Left lung (tissue), 10 donors: Measurements from ENCODE around the gene MRPL1. TPM values are rescaled to one million over a fixed set of nuclear protein-coding genes. Genes with fewer than 3 reads are reported as not detected.

ENCODE experiments used
- ATAC-seq: fragments of 200-7000 bp; cut with Tn5 transposase; one replicate; pipeline ENCODE4 v1.9.1; 2020; ENCODE audit warnings: moderate library complexity
- DNase-seq, 4 donors: peaks; one replicate each; pipeline ENCODE4 v3.0.0-alpha.2; 2013 to 2020
- H3K27ac ChIP-seq, 2 donors: fragments of 200-600 bp; sonication (generic) in 1 of 2; one replicate each; pipeline versions ENCODE4 v1.5.0 to v1.8.0; 2020 to 2021
- H3K27me3 ChIP-seq, 2 donors: fragments of 200-600 bp; sonication (generic) in 1 of 2; one replicate each; pipeline versions ENCODE4 v1.5.0 to v1.8.0; 2020 to 2021
- H3K36me3 ChIP-seq, 2 donors: fragments of 200-600 bp; sonication (generic) in 1 of 2; one replicate each; pipeline versions ENCODE4 v1.5.0 to v1.8.0; 2020 to 2021
- H3K4me1 ChIP-seq, 2 donors: fragments of 200-600 bp; one replicate each; pipeline ENCODE4 v1.8.0; 2021
- H3K4me3 ChIP-seq, 2 donors: fragments of 200-600 bp; sonication (generic) in 1 of 2; one replicate each; pipeline versions ENCODE4 v1.5.0 to v1.8.0; 2020 to 2021; ENCODE audit warnings: mild to moderate bottlenecking in 1 of 2
- H3K9me3 ChIP-seq, 2 donors: fragments of 200-600 bp; sonication (generic) in 1 of 2; one replicate each; pipeline versions ENCODE4 v1.5.0 to v1.8.0; 2020 to 2021
- intact Hi-C, 2 donors: fragments of 100-400 bp; cut with DNase I; formaldehyde crosslinking; loops; one replicate each; pipeline versions ENCODE4 v1.11.2 to v1.14.2; 2022
- polyA plus RNA-seq, 6 donors: library from polyadenylated mRNA; unstranded; fragments of 120-200 nt; gene quantifications; one replicate each; pipeline ENCODE4 v1.2.1, GENCODE V29; 2013; ENCODE audit not compliant: insufficient read length in 6 of 6
- total RNA-seq, 2 donors: library from RNA; stranded (reverse); fragmentation: NEBNext Ultra II Directional; extraction: Animal tissue kit (Norgen Biotek cat#: 25700); gene quantifications; one replicate each; pipeline ENCODE4 v1.2.1, GENCODE V29; 2021
- TF ChIP-seq, protein P1 (sequence below), 2 donors: fragments of 200-600 bp; sonication (generic) in 1 of 2; IDR thresholded peaks; one replicate each; pipeline versions ENCODE4 v1.5.0 to v1.8.0; 2021; ENCODE audit warnings: antibody characterized with exemption in 2 of 2
- donor health status: DM: no; HTN: yes; CAD: no.
- donor health status: DM: no; HTN: no; CAD: no.

MRPL1 gene
- total and polyA plus RNA-seq, 8 donors, result 19.2 to 55.6 (median 47.8) TPM

DNA sequence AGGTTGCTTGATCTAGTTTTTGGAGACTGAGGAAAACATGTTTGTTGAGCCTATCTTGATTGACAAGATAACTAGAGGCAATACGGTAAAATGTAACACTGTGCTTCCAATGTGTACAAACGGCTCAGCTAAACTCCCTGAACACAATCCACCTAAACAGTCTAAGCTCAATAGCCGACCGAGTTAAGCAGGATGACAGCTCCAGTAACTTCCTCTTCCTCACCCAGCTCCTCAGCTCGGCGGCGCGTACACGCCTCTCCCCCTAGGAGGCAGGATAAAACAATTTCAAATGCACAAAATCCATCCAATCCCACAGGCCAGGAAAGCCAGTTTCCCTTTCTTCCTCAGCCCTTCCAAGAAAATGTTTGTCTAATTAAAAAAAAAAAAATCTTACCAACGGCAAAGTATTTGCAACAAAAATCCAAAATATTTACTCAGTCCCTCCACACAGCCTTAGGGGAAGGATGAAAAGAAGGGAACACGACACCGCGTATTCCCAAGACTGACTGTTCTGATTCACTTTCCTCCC lies 44.5 kb upstream of the MRPL1 start:
- TF ChIP-seq, protein P1, sequence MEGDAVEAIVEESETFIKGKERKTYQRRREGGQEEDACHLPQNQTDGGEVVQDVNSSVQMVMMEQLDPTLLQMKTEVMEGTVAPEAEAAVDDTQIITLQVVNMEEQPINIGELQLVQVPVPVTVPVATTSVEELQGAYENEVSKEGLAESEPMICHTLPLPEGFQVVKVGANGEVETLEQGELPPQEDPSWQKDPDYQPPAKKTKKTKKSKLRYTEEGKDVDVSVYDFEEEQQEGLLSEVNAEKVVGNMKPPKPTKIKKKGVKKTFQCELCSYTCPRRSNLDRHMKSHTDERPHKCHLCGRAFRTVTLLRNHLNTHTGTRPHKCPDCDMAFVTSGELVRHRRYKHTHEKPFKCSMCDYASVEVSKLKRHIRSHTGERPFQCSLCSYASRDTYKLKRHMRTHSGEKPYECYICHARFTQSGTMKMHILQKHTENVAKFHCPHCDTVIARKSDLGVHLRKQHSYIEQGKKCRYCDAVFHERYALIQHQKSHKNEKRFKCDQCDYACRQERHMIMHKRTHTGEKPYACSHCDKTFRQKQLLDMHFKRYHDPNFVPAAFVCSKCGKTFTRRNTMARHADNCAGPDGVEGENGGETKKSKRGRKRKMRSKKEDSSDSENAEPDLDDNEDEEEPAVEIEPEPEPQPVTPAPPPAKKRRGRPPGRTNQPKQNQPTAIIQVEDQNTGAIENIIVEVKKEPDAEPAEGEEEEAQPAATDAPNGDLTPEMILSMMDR (IDR thresholded peaks at IDR 0.05), result peak; percentile 56 to 62
- H3K4me3 ChIP-seq, result peak overlapping the region; percentile 67 to 88
- H3K36me3 ChIP-seq, result no peaks in the 10 kb centered on the region
- no peaks in the 10 kb centered on the region for H3K9me3 ChIP-seq
- intact Hi-C loops, result no loop called here
- peak overlapping the region; percentile 98 to 99 for H3K27ac ChIP-seq
- ATAC-seq (peak; percentile 68), DNase-seq (peak; percentile 67 to 93 (median 84))
- H3K4me1 ChIP-seq, result peaks cover 12 to 53% of the 10 kb centered on the region in 2 donors
- no peaks in the 10 kb centered on the region for H3K27me3 ChIP-seq

DNA sequence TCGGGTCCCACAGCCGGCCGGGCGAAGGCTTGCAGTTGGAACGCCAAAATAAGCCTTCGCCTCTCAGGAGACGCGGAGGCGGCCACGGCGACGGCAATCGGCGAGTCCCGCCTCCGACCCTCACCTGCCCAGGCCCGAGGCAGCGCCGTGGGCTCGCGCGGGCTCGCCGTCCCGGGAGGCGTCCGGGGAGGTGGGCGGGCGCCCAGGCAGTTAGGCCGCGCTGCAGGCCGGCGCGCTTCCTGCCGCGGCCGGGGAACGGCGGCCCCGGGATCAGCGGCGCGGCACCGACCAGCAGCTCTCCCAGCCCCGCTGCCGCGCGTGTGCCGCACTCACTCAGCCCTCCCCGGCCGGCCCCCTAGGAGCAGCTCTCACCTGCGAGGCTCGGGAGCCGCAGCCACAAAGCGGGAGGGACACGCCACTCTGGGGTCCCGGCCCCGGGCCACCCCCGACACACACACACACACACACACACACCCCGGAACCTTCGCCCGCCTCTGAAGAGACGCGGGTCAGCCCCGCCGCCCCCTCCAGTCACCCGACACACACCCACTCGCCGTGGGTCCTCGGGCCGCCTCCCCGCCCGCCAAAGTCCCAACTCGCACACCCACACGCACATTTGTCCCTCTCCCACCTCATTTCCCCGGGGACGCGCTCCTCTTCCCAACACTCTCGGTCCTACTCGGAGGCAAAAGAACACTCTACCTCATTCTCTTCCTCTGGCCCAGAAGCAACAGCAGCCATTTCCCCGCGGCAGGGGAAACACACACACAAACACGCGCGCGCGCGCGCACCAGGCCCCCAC lies 43.8 kb upstream of the MRPL1 start, which contains the start of gene CNOT6L:
Gene CNOT6L, minus strand, starts transcription at position 767 of the 802 bp plus-strand sequence. Its CDS starts 60 bp downstream, at position 707.
- no peaks in the 10 kb centered on the region for H3K36me3 ChIP-seq
- no peaks in the 10 kb centered on the region for H3K27me3 ChIP-seq
- TF ChIP-seq, protein P1 (IDR thresholded peaks at IDR 0.05), result peak in 1 of 2 donors; percentile 7
- no peaks in the 10 kb centered on the region for H3K9me3 ChIP-seq
- ATAC-seq (peak; percentile 76), DNase-seq (peak; percentile 78 to 94 (median 84))
- H3K27ac ChIP-seq, result peak within 1 kb of the TSS; percentile 98 to 99
- peak within 1 kb of the TSS; percentile 67 to 88 for H3K4me3 ChIP-seq
- peaks cover 12 to 53% of the 10 kb centered on the region in 2 donors for H3K4me1 ChIP-seq
- intact Hi-C loops, result no loop called here

DNA sequence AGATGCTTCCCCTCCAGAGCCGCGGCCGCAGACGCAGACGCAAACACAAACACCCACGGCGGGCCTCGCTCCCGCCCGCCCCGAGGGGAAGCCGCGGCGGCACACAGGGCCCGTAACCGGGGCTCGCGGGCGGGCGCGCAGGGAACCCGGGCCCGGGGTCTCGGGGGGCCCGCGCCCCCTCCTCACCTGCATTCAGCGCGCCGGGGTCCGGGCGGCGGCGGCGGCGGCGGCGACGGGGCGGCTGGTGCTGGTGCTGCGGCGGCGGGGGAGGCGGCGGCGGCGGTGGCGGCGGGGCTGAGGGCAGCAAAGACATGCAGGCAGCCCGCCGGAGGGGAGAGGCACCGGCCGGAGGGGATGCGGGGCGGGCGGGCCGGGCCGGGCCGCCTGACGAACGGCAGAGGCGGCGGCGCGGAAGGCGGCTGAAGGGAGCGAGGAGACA lies 43.2 kb upstream of the MRPL1 start:
- no peaks in the 10 kb centered on the region for H3K9me3 ChIP-seq
- H3K27ac ChIP-seq, result peak overlapping the region; percentile 98 to 99
- H3K36me3 ChIP-seq, result no peaks in the 10 kb centered on the region
- TF ChIP-seq, protein P1 (IDR thresholded peaks at IDR 0.05), result no peak
- DNase-seq (peak in 1 of 4 donors; percentile 97), ATAC-seq (peak; percentile 10)
- peaks cover 12 to 49% of the 10 kb centered on the region in 2 donors for H3K4me1 ChIP-seq
- no peaks in the 10 kb centered on the region for H3K27me3 ChIP-seq
- peak overlapping the region; percentile 67 to 88 for H3K4me3 ChIP-seq
- intact Hi-C loops, result no loop called here

DNA sequence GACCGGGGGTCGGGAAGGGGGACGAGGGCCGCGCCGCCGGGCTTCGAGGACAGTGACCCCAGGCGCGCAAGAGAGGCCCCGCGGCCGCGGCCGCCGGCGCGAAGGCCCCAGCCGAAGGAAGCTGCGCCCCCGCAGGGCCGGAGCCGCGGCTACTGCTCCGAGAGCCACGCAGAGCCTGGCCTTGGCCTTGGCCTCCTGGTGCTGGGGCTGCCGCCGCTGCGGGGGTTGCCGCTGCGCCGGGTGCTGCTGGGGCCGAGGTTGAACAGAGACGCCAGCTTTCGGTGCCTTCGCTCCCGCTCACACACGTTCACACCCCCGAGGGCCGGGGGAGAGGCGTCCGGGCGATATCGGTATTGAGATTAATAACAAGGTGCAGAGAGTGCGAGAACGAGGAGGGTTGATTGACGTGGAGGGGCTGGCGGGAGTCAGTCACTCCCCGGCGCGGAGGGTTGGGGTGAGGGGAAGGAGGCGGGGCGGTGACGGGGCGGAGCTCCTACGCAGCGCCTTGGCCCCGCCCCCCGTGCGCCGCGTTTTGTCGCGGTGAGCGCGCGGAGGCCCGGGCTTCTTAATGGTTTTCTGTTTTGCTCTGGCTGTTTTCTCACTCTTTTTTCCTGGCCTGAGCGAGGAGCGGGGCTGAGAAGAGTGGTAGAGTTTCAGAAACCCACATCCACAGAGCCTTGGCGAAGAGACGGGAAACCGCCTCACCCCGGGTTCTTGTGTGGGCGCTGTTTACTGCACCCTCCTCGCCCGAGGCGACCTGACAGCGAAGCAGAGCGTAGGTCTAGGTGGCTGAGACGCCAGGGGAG lies 42.6 kb upstream of the MRPL1 start:
- no peaks in the 10 kb centered on the region for H3K27me3 ChIP-seq
- peak overlapping the region; percentile 67 to 88 for H3K4me3 ChIP-seq
- peak overlapping the region; percentile 98 to 99 for H3K27ac ChIP-seq
- intact Hi-C loops, result no loop called here
- TF ChIP-seq, protein P1 (IDR thresholded peaks at IDR 0.05), result no peak
- H3K9me3 ChIP-seq, result no peaks in the 10 kb centered on the region
- H3K36me3 ChIP-seq, result no peaks in the 10 kb centered on the region
- DNase-seq, result peak; percentile 91 to 98 (median 94)
- H3K4me1 ChIP-seq, result peaks cover 12 to 43% of the 10 kb centered on the region in 2 donors
- ATAC-seq, result peak; percentile 91
